ENCODE measurements around the gene C1orf167.

DNA sequence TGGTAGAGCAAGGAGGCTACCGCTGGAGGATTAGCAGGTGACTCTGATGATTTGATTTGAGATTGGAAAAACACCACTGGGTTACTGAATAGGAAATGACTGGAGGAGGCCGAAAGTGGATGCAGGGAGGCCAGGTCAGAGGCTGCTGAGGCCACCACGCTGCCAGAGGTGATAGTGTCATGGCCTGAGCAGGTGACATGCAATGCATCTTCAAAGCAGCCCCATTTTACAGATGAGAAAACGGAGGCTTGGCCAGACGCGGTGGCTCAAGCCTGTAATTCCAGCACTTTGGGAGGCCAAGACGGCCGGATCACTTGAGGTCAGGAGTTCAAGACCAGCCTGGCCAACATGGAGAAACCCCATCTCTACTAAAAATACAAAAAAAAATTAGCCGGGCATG, 12.8 kb downstream of the C1orf167 start:
- TF ChIP-seq, protein P1, sequence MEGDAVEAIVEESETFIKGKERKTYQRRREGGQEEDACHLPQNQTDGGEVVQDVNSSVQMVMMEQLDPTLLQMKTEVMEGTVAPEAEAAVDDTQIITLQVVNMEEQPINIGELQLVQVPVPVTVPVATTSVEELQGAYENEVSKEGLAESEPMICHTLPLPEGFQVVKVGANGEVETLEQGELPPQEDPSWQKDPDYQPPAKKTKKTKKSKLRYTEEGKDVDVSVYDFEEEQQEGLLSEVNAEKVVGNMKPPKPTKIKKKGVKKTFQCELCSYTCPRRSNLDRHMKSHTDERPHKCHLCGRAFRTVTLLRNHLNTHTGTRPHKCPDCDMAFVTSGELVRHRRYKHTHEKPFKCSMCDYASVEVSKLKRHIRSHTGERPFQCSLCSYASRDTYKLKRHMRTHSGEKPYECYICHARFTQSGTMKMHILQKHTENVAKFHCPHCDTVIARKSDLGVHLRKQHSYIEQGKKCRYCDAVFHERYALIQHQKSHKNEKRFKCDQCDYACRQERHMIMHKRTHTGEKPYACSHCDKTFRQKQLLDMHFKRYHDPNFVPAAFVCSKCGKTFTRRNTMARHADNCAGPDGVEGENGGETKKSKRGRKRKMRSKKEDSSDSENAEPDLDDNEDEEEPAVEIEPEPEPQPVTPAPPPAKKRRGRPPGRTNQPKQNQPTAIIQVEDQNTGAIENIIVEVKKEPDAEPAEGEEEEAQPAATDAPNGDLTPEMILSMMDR (IDR thresholded peaks at IDR 0.05; ENCODE audit: low read depth, low read length, poor library complexity, severe bottlenecking) = no peak
- TF ChIP-seq EZH2phosphoT487 (IDR thresholded peaks at IDR 0.05; ENCODE audit: borderline replicate concordance, low read length) = no peak

All from DOHH2 (cell line).